ENCODE measurements around the gene RGL4.

- TF ChIP-seq CTCF (IDR thresholded peaks at IDR 0.05) (no peak), POLR2A (IDR thresholded peaks at IDR 0.05) (no peak)
These were observed 39.1 kb upstream of the RGL4 start for GRCh38 chr22:23651676-23652075.

Measured in ovary (tissue), 3 donors.